ENCODE results near the gene SMIM38. TPM values are rescaled to one million over a fixed set of nuclear protein-coding genes. Genes with fewer than 3 reads are reported as not detected.

Gene SMIM38
- total RNA-seq, 1 experiment from 2014 or later, result 0.09 TPM

- no peak overlapping the region for H3K9ac ChIP-seq (ENCODE audit: extremely low read depth, insufficient read length, low read length)
- H3K27ac Mint-ChIP-seq, result no peak overlapping the region
- no peak overlapping the region for H3K27ac ChIP-seq (ENCODE audit: insufficient read length, low read depth, low read length)
- no CpG with 5 or more reads among the region's 10 CpGs for WGBS (ENCODE audit: extremely low coverage, insufficient read length, low lambda C conversion rate)
- no peaks in the 10 kb centered on the region for H3K4me1 ChIP-seq (ENCODE audit: insufficient read depth, low read length)
- no peak overlapping the region for H2BK5ac ChIP-seq (ENCODE audit: insufficient read length, low read length)
- peaks cover 10 to 12% of the 10 kb centered on the region in 2 experiments; a peak in 4 of 5 replicates for H3K9me3 Mint-ChIP-seq
- H4K20me1 ChIP-seq (ENCODE audit: control insufficient read depth, insufficient read depth, insufficient read length), result no peaks in the 10 kb centered on the region
- no peak for TF ChIP-seq CTCF (conservative IDR thresholded peaks at IDR 0.05)
- no peak overlapping the region for H2BK12ac ChIP-seq (ENCODE audit: insufficient read length, low read depth, low read length)
- no peak overlapping the region for H2BK15ac ChIP-seq (ENCODE audit: low read depth, low read length)
- no peak overlapping the region for H3K4me3 Mint-ChIP-seq
- H3K27me3 ChIP-seq (ENCODE audit: insufficient read depth, low read length), result no peaks in the 10 kb centered on the region
- H3T11ph ChIP-seq (ENCODE audit: low read length), result no peak overlapping the region
- H3K4me2 ChIP-seq (ENCODE audit: insufficient read depth, insufficient read length, low read length), result no peak overlapping the region
- no peak overlapping the region for H2AFZ ChIP-seq (ENCODE audit: low read length)
- H3K79me1 ChIP-seq (ENCODE audit: insufficient read depth, low read depth, low read length, poor library complexity, severe bottlenecking), result no peaks in the 10 kb centered on the region
- H4K91ac ChIP-seq (ENCODE audit: insufficient read length, low read depth, low read length), result no peak overlapping the region
- H2BK120ac ChIP-seq (ENCODE audit: low read depth, low read length, poor library complexity, severe bottlenecking), result no peak overlapping the region
- H3K23ac ChIP-seq (ENCODE audit: insufficient read length, low read depth, low read length), result no peak overlapping the region
- DNase-seq, result no peak
- H3K9me3 ChIP-seq (ENCODE audit: control insufficient read depth, low read depth, low read length), result no peaks in the 10 kb centered on the region
- no peak overlapping the region for H3K18ac ChIP-seq (ENCODE audit: insufficient read length, low read depth, low read length)
- H4K8ac ChIP-seq (replicated peaks; ENCODE audit: insufficient read length, low read depth, low read length), result no peak overlapping the region
- no peak overlapping the region for H3K14ac ChIP-seq (ENCODE audit: insufficient read depth, low read length)
- no peak overlapping the region for H4K5ac ChIP-seq (ENCODE audit: insufficient read length, low read depth, low read length)
- H3K79me2 ChIP-seq (ENCODE audit: insufficient read depth, low read length), result no peaks in the 10 kb centered on the region
- peaks cover 30% of the 10 kb centered on the region for H3K27me3 Mint-ChIP-seq (ENCODE audit: low read depth)
- H2BK20ac ChIP-seq (ENCODE audit: low read depth, low read length, poor library complexity, severe bottlenecking), result no peak overlapping the region
- no peaks in the 10 kb centered on the region for H3K23me2 ChIP-seq (ENCODE audit: insufficient read length, low read depth, low read length, poor library complexity, severe bottlenecking)
- H3K36me3 Mint-ChIP-seq (ENCODE audit: insufficient read depth in 1 of 3, low read depth in 3 of 3), result peaks cover 0 to 4% (median 0%) of the 10 kb centered on the region in 3 experiments; a peak in 3 of 7 replicates
- no peak overlapping the region for H3K4ac ChIP-seq (ENCODE audit: low read depth, low read length)
- peaks cover 5 to 9% of the 10 kb centered on the region in 2 experiments; a peak in 3 of 4 replicates for H3K4me1 Mint-ChIP-seq
- no peak overlapping the region for H2AK5ac ChIP-seq (ENCODE audit: insufficient read length, low read length)
- no peak overlapping the region for H3K56ac ChIP-seq (ENCODE audit: insufficient read length, low read depth, low read length)
Measured at GRCh38 chr11:69164824-69165223, 9.1 kb downstream of the SMIM38 start.

Data from H9 (cell line).